Epithelial cell of proximal tubule (primary cell): ENCODE data around the gene SRGAP3. TPM values are rescaled to one million over a fixed set of nuclear protein-coding genes. Genes with fewer than 3 reads are reported as not detected.

Experiments used
- DNase-seq: peaks from one replicate; pipeline ENCODE4 v3.0.0-alpha.2; 2011; ENCODE audit warnings: low read depth
- H3K4me3 ChIP-seq: 2 replicates; pipeline ENCODE4 v1.5.1; 2011; ENCODE audit warnings: low read depth, mild to moderate bottlenecking, low read length
- CTCF ChIP-seq: conservative IDR thresholded peaks from 2 replicates; pipeline ENCODE4 v1.5.1; 2012; ENCODE audit warnings: low read depth, mild to moderate bottlenecking, low read length
- total RNA-seq: library from RNA; depleted of rRNA; stranded (reverse); fragments of >200 nt; gene quantifications from 2 replicates; pipeline ENCODE4 v1.2.3, GENCODE V29; 2015

Gene SRGAP3
- total RNA-seq, 1 donor from 2014 or later = 3.4 TPM

GRCh38 chr3:9012521-9012920, 236.9 kb downstream of the SRGAP3 start:
- H3K4me3 ChIP-seq = no peak overlapping the region
- no peak for DNase-seq
- no peak for TF ChIP-seq CTCF

- no peak for DNase-seq
- TF ChIP-seq CTCF = no peak
- no peak overlapping the region for H3K4me3 ChIP-seq
Measured at GRCh38 chr3:9009976-9010545, 239.4 kb downstream of the SRGAP3 start.

- TF ChIP-seq CTCF = no peak
- no peak for DNase-seq
- no peak overlapping the region for H3K4me3 ChIP-seq
Measured at GRCh38 chr3:9008550-9009255, 240.7 kb downstream of the SRGAP3 start.

GRCh38 chr3:9007928-9008327, 241.5 kb downstream of the SRGAP3 start:
- H3K4me3 ChIP-seq = no peak overlapping the region
- DNase-seq = no peak
- TF ChIP-seq CTCF = no peak

GRCh38 chr3:9007213-9007612, 242.2 kb downstream of the SRGAP3 start:
- no peak for TF ChIP-seq CTCF
- no peak overlapping the region for H3K4me3 ChIP-seq
- DNase-seq = no peak

- TF ChIP-seq CTCF = no peak
- H3K4me3 ChIP-seq = no peak overlapping the region
- DNase-seq = no peak
Measured at GRCh38 chr3:9000041-9000440, 249.4 kb downstream of the SRGAP3 start.

GRCh38 chr3:8997151-8997550, 252.3 kb downstream of the SRGAP3 start:
- TF ChIP-seq CTCF = no peak
- no peak overlapping the region for H3K4me3 ChIP-seq
- DNase-seq = no peak
